Endothelial cell (in vitro differentiated cells): ENCODE results near the gene AIMP1. TPM values are rescaled to one million over a fixed set of nuclear protein-coding genes. Genes with fewer than 3 reads are reported as not detected.

Source experiments
- DNase-seq: peaks from one replicate; pipeline ENCODE4 v3.0.0; 2021; ENCODE audit warnings: low spot score
- H3K27ac Mint-ChIP-seq: one replicate; pipeline ENCODE4 v1.8.0; 2021; ENCODE audit warnings: mixed read lengths, inconsistent platforms; ENCODE audit not compliant: unreplicated experiment
- H3K27me3 Mint-ChIP-seq: one replicate; pipeline ENCODE4 v1.8.0; 2021; ENCODE audit warnings: mild to moderate bottlenecking, moderate library complexity, mixed read lengths, inconsistent platforms; ENCODE audit not compliant: unreplicated experiment
- H3K36me3 Mint-ChIP-seq: one replicate; pipeline ENCODE4 v1.8.0; 2021; ENCODE audit warnings: mild to moderate bottlenecking, low read depth, mixed read lengths, inconsistent platforms; ENCODE audit not compliant: unreplicated experiment
- H3K4me1 Mint-ChIP-seq: one replicate; pipeline ENCODE4 v1.8.0; 2021; ENCODE audit warnings: mild to moderate bottlenecking, mixed read lengths, inconsistent platforms; ENCODE audit not compliant: unreplicated experiment
- H3K4me3 Mint-ChIP-seq: one replicate; pipeline ENCODE4 v1.8.0; 2021; ENCODE audit warnings: mild to moderate bottlenecking, mixed read lengths, inconsistent platforms; ENCODE audit not compliant: unreplicated experiment
- H3K9me3 Mint-ChIP-seq: one replicate; pipeline ENCODE4 v1.8.0; 2021; ENCODE audit warnings: mixed read lengths, inconsistent platforms; ENCODE audit not compliant: unreplicated experiment
- total RNA-seq: library from RNA; stranded (reverse); fragmentation: NEBNext Ultra II Directional; extraction: Animal tissue kit (Norgen Biotek cat#: 25700); gene quantifications from one replicate; pipeline ENCODE4 v1.2.1, GENCODE V29; 2021; ENCODE audit not compliant: unreplicated experiment
- TF ChIP-seq, protein P1 (sequence below): fragments of 200-600 bp; sonication (generic); IDR thresholded peaks from one replicate; pipeline ENCODE4 v1.5.0; 2021; ENCODE audit warnings: antibody characterized with exemption; ENCODE audit not compliant: unreplicated experiment

The AIMP1 gene
- total RNA-seq, 1 donor from 2014 or later, result 25.4 TPM

- Mint-ChIP-seq H3K27ac (no peak overlapping the region), H3K4me1 (peaks cover 5% of the 10 kb centered on the region), H3K4me3 (no peak overlapping the region), H3K36me3 (peaks cover 9% of the 10 kb centered on the region), H3K27me3 (no peaks in the 10 kb centered on the region), H3K9me3 (no peaks in the 10 kb centered on the region)
- no peak for DNase-seq
- TF ChIP-seq, protein P1, sequence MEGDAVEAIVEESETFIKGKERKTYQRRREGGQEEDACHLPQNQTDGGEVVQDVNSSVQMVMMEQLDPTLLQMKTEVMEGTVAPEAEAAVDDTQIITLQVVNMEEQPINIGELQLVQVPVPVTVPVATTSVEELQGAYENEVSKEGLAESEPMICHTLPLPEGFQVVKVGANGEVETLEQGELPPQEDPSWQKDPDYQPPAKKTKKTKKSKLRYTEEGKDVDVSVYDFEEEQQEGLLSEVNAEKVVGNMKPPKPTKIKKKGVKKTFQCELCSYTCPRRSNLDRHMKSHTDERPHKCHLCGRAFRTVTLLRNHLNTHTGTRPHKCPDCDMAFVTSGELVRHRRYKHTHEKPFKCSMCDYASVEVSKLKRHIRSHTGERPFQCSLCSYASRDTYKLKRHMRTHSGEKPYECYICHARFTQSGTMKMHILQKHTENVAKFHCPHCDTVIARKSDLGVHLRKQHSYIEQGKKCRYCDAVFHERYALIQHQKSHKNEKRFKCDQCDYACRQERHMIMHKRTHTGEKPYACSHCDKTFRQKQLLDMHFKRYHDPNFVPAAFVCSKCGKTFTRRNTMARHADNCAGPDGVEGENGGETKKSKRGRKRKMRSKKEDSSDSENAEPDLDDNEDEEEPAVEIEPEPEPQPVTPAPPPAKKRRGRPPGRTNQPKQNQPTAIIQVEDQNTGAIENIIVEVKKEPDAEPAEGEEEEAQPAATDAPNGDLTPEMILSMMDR, result no peak
Observed at GRCh38 chr4:106291678-106292077, 24.7 kb upstream of the AIMP1 start.

DNA sequence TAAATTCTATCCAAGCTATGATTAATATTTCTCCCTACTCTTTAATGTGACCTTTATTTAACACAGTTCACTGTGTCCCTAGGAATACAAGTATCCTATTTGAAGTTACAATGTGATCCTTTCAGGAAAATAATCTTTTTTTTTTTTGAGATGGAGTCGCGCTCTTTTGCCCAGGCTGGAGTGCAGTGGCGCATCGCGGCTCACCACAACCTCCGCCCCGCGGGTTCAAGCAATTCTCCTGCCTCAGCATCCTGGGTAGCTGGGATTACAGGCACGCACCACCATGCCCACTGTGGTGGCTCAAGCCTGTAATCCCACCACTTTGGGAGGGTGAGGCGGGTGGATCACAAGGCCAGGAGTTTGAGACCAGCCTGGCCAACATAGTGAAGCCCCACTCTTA lies 22.3 kb upstream of the AIMP1 start:
- no peaks in the 10 kb centered on the region for H3K27me3 Mint-ChIP-seq
- no peaks in the 10 kb centered on the region for H3K9me3 Mint-ChIP-seq
- H3K36me3 Mint-ChIP-seq, result peaks cover 9% of the 10 kb centered on the region
- H3K27ac Mint-ChIP-seq, result no peak overlapping the region
- TF ChIP-seq, protein P1, result no peak
- H3K4me1 Mint-ChIP-seq, result no peaks in the 10 kb centered on the region
- DNase-seq, result no peak
- no peak overlapping the region for H3K4me3 Mint-ChIP-seq

DNA sequence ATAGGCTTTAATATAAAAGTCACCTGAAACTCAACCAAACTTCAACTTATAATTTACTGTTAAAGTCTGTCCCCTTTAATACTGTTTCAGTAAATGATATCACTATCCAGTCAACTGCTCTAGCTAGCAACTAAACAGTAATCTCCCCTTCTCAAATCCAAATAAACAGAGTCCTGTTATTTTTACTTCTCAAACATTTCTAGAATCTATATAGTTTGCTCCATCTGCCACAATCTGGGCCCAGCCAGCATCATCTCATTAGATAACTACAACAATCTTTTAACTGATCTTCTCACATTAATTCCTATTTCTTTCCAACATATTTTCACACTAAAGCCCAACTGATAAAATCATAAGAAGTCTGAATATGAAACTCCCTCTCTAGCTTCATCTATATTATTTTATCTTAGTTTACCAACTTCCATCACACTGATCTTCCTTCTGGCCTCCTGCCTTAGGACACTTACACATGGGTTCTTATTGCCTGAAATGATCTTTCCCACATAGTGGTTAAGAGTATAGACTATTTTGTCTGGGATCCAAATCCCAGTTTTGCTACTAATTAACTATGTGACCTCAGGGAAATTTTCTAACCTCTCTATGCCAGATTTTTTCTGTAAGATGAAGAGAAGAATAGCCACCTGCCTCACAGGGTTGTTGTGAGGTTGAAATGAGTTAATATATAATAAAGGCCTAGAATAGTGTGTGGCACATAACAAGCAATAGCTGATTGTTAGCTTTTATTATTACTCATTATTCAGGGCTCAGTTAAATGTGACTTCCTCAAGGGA lies 18.9 kb upstream of the AIMP1 start:
- Mint-ChIP-seq H3K27ac (no peak overlapping the region), H3K4me3 (no peak overlapping the region), H3K27me3 (peaks cover 2% of the 10 kb centered on the region), H3K4me1 (peaks cover 8% of the 10 kb centered on the region), H3K9me3 (no peaks in the 10 kb centered on the region), H3K36me3 (peaks cover 15% of the 10 kb centered on the region)
- TF ChIP-seq, protein P1, result no peak
- no peak for DNase-seq

DNA sequence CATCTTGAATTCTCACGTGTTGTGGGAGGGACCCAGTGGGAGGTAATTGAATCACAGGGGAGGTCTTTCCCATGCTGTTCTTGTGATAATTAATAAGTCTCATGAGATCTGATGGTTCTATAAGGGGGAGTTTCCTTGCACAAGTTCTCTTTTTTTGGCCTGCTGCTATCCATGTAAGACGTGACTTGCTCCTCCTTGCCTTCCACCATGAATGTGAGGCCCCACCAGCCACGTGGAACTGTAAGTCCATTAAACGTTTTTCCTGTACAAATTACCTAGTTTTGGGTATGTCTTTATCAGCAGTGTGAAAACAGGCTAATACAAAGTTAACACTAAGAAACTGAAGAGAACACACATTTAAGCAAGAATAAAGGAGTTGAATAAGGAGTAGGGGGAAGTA lies 16.4 kb upstream of the AIMP1 start:
- TF ChIP-seq, protein P1, result no peak
- Mint-ChIP-seq H3K4me1 (peaks cover 8% of the 10 kb centered on the region), H3K4me3 (no peak overlapping the region), H3K27me3 (peaks cover 2% of the 10 kb centered on the region), H3K27ac (no peak overlapping the region), H3K36me3 (peaks cover 10% of the 10 kb centered on the region), H3K9me3 (no peaks in the 10 kb centered on the region)
- no peak for DNase-seq

DNA sequence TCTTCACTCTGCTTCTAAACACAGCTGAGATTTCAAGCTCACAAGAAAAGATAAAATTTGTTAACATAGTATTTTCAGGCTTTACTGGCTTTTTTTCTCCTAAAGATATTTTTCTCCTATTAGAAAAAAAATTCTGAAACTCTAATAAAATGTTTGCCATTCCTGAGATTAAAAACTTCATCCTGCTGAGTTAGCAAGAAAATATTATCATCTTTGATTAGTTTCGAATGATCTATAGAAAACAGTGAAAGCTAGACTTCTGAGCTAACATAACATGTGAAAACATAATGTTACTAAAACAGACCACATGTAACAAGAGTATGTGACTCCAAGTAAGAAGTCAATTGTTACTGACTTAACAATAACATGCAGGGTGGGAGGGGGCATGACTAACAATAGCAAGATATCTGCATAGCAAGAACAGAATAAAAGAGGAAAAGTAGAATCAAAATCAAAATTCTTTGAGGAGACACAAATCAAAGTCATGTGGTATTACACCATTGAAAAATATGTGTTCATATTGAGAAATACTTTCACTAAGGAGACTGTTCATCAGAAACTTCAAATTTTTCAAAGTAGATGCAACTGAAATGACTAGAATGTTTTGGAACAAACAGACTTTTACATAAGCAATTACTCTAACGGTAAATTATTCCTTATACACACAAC lies 14.8 kb upstream of the AIMP1 start:
- H3K4me1 Mint-ChIP-seq, result peaks cover 8% of the 10 kb centered on the region

More for the DNA sequence above, 14.8 kb upstream of the AIMP1 start:
- no peak overlapping the region for H3K4me3 Mint-ChIP-seq
- H3K9me3 Mint-ChIP-seq, result no peaks in the 10 kb centered on the region
- no peak overlapping the region for H3K27ac Mint-ChIP-seq
- peaks cover 12% of the 10 kb centered on the region for H3K36me3 Mint-ChIP-seq
- TF ChIP-seq, protein P1, result no peak
- DNase-seq, result no peak
- H3K27me3 Mint-ChIP-seq, result peaks cover 2% of the 10 kb centered on the region
